Small intestine (tissue), 7 donors: Measurements from ENCODE around the gene FER1L5. TPM values are rescaled to one million over a fixed set of nuclear protein-coding genes. Genes with fewer than 3 reads are reported as not detected.

Source experiments
- DNase-seq, 2 donors: peaks; one replicate each; pipeline versions ENCODE4 v3.0.0 to v3.0.0-alpha.2; 2013
- FAIRE-seq: peaks from 2 replicates; lab custom pipeline; 2012; peaks lifted over from hg19 to GRCh38; lab: Jason Lieb, UNC
- H3K27ac ChIP-seq, 3 donors: one replicate each; pipeline ENCODE4 v1.5.1; 2013; ENCODE audit warnings: low read length in 2 of 3, mild to moderate bottlenecking in 2 of 3, control low read depth in 1 of 3, inconsistent platforms in 1 of 3, low read depth in 1 of 3, moderate library complexity in 1 of 3
- H3K27me3 ChIP-seq, 3 donors: one replicate each; pipeline ENCODE4 v1.6.1; 2013; ENCODE audit warnings: low read length in 3 of 3, inconsistent platforms in 1 of 3; ENCODE audit not compliant: control insufficient read depth in 3 of 3, insufficient read depth in 3 of 3
- H3K36me3 ChIP-seq, 3 donors: one replicate each; pipeline ENCODE4 v1.6.1; 2013; ENCODE audit warnings: low read length in 3 of 3, inconsistent platforms in 1 of 3, low read depth in 1 of 3, mild to moderate bottlenecking in 1 of 3, moderate library complexity in 1 of 3; ENCODE audit not compliant: control insufficient read depth in 3 of 3, insufficient read depth in 2 of 3
- H3K4me1 ChIP-seq, 3 donors: one replicate each; pipeline ENCODE4 v1.6.1; 2013; ENCODE audit warnings: low read length in 2 of 3, inconsistent platforms in 1 of 3, low read depth in 1 of 3, mild to moderate bottlenecking in 1 of 3, moderate library complexity in 1 of 3; ENCODE audit not compliant: control insufficient read depth in 3 of 3, insufficient read depth in 2 of 3
- H3K4me3 ChIP-seq, 3 donors: one replicate each; pipeline ENCODE4 v1.5.1; 2013; ENCODE audit warnings: low read length in 3 of 3, control low read depth in 1 of 3, inconsistent platforms in 1 of 3, low read depth in 1 of 3, mild to moderate bottlenecking in 1 of 3, moderate library complexity in 1 of 3
- H3K9me3 ChIP-seq, 2 donors: one replicate each; pipeline ENCODE4 v1.6.1; 2013; ENCODE audit warnings: low read depth in 1 of 2, low read length in 1 of 2; ENCODE audit not compliant: control insufficient read depth in 2 of 2, insufficient read depth in 1 of 2
- WGBS, 3 donors: extraction: QIAGEN DNeasy Blood & Tissue Kit; methylation state at CpG; one replicate each; pipeline ENCODE4 v1.1.7; 2013; 5-methylcytosine and 5-hydroxymethylcytosine counted together
- polyA plus RNA-seq, 4 donors: library from polyadenylated mRNA; stranded (reverse) in 3 of 4; unstranded in 1 of 4; fragments of 200-250 nt in 3 of 4; fragments of 120-200 nt in 1 of 4; gene quantifications; one replicate each; pipeline versions ENCODE4 v1.2.1 to v1.2.3, GENCODE V29; 2013
- donor health status: healthy with polysubstance abuse.
- donor health status: control.
- donor health status: control.
- donor health status: Bipolar disorder and iron deficiency.
- donor health status: healthy.

The FER1L5 gene
- polyA plus RNA-seq, 4 donors: 0.09 to 1.2 TPM; not detected in 2

GRCh38 chr2:96687711-96688640, 45.4 kb downstream of the FER1L5 start:
- peaks cover 0 to 2% (median 0%) of the 10 kb centered on the region in 3 donors for H3K36me3 ChIP-seq
- no peak for FAIRE-seq
- H3K4me3 ChIP-seq: no peak overlapping the region
- peaks cover 0 to 29% (median 0%) of the 10 kb centered on the region in 3 donors for H3K4me1 ChIP-seq
- no peak for DNase-seq
- no peak overlapping the region for H3K27ac ChIP-seq
- H3K9me3 ChIP-seq: no peaks in the 10 kb centered on the region
- no peaks in the 10 kb centered on the region for H3K27me3 ChIP-seq
- WGBS, 3 donors: 87 to 90% (median 88%) methylated on average over 27 of the region's 27 CpGs

- H3K36me3 ChIP-seq: peaks cover 0 to 2% (median 0%) of the 10 kb centered on the region in 3 donors
- no peaks in the 10 kb centered on the region for H3K9me3 ChIP-seq
- H3K27me3 ChIP-seq: no peaks in the 10 kb centered on the region
- WGBS, 3 donors: 94 to 97% (median 95%) methylated on average over 10 to 11 of the region's 11 CpGs
- H3K27ac ChIP-seq: no peak overlapping the region
- no peak overlapping the region for H3K4me3 ChIP-seq
- no peak for DNase-seq
- no peak for FAIRE-seq
- peaks cover 0 to 22% (median 0%) of the 10 kb centered on the region in 3 donors for H3K4me1 ChIP-seq
Observed at GRCh38 chr2:96688649-96689430, 46.3 kb downstream of the FER1L5 start.

GRCh38 chr2:96689431-96689991, 46.9 kb downstream of the FER1L5 start:
- H3K4me1 ChIP-seq: peaks cover 0 to 17% (median 0%) of the 10 kb centered on the region in 3 donors
- WGBS, 3 donors: 91 to 96% (median 93%) methylated on average over 14 of the region's 14 CpGs
- no peak overlapping the region for H3K27ac ChIP-seq
- no peaks in the 10 kb centered on the region for H3K27me3 ChIP-seq
- FAIRE-seq (no peak), DNase-seq (no peak)
- no peaks in the 10 kb centered on the region for H3K9me3 ChIP-seq
- H3K36me3 ChIP-seq: peaks cover 0 to 7% (median 0%) of the 10 kb centered on the region in 3 donors
- H3K4me3 ChIP-seq: no peak overlapping the region

GRCh38 chr2:96690306-96691021, 47.9 kb downstream of the FER1L5 start:
- no peak overlapping the region for H3K4me3 ChIP-seq
- 79 to 85% (median 85%) methylated on average over 15 to 16 of the region's 16 CpGs for WGBS, 3 donors
- no peak for FAIRE-seq
- peak in 1 of 2 donors; percentile 29 for DNase-seq
- H3K4me1 ChIP-seq: peaks cover 0 to 10% (median 0%) of the 10 kb centered on the region in 3 donors
- no peaks in the 10 kb centered on the region for H3K9me3 ChIP-seq
- H3K36me3 ChIP-seq: peaks cover 0 to 15% (median 0%) of the 10 kb centered on the region in 3 donors
- H3K27ac ChIP-seq: no peak overlapping the region
- H3K27me3 ChIP-seq: no peaks in the 10 kb centered on the region

GRCh38 chr2:96691022-96691612, 48.6 kb downstream of the FER1L5 start:
- 90 to 95% (median 93%) methylated on average over 30 of the region's 30 CpGs for WGBS, 3 donors
- DNase-seq (no peak), FAIRE-seq (no peak)
- H3K4me3 ChIP-seq: no peak overlapping the region
- H3K27ac ChIP-seq: no peak overlapping the region
- no peaks in the 10 kb centered on the region for H3K9me3 ChIP-seq
- peaks cover 0 to 15% (median 0%) of the 10 kb centered on the region in 3 donors for H3K36me3 ChIP-seq
- H3K27me3 ChIP-seq: no peaks in the 10 kb centered on the region
- H3K4me1 ChIP-seq: peaks cover 0 to 4% (median 0%) of the 10 kb centered on the region in 3 donors

GRCh38 chr2:96692094-96692971, 49.8 kb downstream of the FER1L5 start:
- FAIRE-seq: no peak

More at GRCh38 chr2:96692094-96692971, 49.8 kb downstream of the FER1L5 start:
- no peak for DNase-seq
- WGBS, 3 donors: 89 to 91% (median 90%) methylated on average over 14 of the region's 14 CpGs
- H3K27ac ChIP-seq: no peak overlapping the region
- no peaks in the 10 kb centered on the region for H3K4me1 ChIP-seq
- H3K36me3 ChIP-seq: peaks cover 0 to 15% (median 0%) of the 10 kb centered on the region in 3 donors
- H3K9me3 ChIP-seq: no peaks in the 10 kb centered on the region
- H3K4me3 ChIP-seq: no peak overlapping the region
- no peaks in the 10 kb centered on the region for H3K27me3 ChIP-seq
